Stimulated activated CD4-positive, alpha-beta T cell treated with anti-CD3 and anti-CD28 coated beads, TNF-alpha, amount 100 ng/mL, for 1 hour (primary cell): ENCODE data around the gene NAPSA.
"Not testable (repeated sequence)": the region's sequence is repeated elsewhere in the genome, so short reads cannot be mapped to it uniquely, and the experiment has no call there.

Source experiments
- DNase-seq, 3 donors: peaks; one replicate each; pipeline ENCODE4 v3.0.0-alpha.2; 2020; ENCODE audit warnings: low read depth in 3 of 3, low spot score in 1 of 3

NAPSA gene

GRCh38 chr19:50361290-50362029, 4.0 kb downstream of the NAPSA start:
- no peak for DNase-seq

- DNase-seq = no peak
Measured at GRCh38 chr19:50359328-50359818, 6.1 kb downstream of the NAPSA start.

DNA sequence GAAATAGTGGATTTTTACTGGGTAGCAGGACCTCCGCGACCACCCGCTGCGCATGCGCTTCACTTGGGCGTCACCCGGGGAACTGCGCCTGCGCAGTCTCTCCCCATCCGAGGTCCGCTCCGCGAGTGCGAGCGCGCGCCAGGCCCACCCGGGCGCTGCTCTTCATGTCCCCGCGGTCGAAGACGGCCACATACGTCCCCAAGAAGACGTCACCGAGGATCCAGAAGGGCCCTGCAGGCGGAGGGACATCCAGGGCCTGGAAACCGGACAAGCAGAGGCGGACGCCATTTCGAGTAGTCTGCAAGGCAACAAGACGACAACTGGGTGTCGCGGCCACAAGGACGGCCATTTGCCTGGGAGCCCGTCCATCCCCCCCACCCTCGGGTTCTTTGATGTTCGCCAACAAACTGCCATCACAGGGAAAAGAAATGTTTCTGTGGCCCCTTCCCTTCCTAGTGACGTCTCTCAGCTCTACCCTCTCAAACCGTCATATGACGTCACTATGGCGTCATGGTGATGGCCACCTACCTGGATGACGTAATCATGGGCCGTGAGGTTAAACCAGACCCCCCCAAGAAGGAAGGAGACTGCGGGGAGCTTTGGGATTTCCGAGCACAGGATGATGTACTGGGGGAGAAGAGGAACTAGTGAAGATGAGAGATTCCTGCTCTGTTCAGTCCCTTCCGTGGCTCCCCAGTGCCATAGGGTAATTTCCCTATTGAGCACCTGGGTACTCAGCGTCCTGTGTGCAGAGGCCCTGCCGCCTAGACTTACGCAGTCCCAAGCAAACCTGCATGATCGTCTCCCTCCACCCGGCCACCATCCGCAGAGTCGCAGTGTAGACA, 6.7 kb downstream of the NAPSA start:
- peak; percentile 43 to 68 (median 64) for DNase-seq

DNA sequence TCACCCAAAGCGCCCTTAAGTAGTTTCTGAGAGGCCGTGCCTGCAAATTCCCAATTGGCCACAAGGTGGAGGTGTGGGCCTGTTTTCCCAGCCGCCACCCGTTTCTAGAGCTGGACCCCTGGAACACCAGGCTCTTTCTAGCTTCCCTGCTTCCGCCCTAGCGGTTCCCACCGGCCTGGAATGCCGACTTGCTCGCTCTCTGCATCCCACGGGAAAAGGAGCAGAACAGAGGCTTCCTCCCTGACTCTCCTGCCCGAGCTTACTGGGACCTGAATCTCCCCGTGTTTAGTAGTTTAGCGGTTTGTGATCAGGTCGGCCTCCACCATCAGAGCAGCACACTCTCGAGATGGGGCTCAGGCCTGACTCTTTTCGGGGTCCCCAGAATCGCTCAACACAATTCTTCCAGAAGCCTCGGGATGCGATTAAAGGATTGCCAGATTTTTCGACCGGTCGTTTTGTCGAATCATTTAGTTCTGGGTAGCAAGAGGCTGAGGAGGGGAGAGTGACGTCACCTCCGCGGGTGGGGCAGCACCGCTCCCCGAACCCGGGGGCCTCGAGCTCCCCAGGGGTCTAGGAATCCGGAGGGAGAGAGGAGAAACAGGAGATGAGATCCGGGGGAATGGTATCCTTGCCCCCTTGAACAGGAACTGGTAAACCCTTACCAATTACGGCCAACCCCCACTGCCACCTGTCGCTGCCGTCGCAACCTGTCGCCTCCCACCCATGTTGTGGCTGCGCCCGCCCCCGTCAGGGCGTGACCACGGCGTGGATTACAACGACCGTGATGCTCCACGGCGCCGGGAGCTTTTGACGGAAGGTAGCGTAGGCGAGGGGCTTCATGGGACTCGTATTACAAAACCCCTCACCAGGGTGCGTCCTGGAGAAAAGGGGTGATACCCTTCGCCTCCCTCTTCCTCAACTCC, 8.0 kb downstream of the NAPSA start:
- DNase-seq = peak; percentile 51 to 80 (median 67)

DNA sequence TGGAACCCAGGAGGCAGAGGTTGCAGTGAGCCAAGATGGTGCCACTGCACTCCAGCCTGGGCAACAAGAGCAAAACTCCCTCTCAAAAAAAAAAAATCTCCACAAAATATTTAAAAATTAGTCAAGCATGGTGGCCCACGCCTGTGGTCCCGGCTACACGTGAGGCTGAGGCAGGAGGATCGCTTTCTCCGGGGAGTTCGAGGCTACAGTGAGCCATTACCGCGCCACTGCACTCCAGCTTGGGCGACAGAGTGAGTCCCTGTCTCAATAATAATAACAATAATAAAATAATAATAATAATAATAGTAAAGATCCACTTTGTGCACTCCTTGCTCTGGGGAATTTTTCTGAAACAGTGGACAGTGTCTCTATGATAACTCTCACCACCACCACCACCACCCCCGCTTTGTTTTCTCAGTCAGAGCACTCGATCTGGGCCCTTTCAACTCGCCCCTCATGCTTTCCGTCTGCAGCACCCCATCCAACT, 8.7 kb downstream of the NAPSA start:
- DNase-seq = no peak

DNA sequence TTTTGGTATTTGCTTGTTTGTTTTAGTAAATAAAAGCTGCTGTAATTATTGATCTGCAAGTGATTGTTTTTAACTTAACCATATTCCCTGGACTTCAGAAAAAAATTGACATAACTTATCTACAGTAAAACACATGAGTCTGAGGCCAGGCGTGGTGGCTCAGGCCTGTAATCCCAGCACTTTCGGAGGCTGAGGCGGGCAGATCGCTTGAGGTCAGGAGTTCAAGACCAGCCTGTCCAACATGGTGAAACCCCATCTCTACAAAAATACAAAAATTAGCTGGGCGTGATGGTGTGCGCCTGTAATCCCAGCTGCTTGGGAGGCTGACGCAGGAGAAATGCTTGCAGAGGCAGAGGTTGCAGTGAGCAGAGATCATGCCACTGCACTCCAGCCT, 12.0 kb downstream of the NAPSA start:
- not testable (repeated sequence) for DNase-seq

DNA sequence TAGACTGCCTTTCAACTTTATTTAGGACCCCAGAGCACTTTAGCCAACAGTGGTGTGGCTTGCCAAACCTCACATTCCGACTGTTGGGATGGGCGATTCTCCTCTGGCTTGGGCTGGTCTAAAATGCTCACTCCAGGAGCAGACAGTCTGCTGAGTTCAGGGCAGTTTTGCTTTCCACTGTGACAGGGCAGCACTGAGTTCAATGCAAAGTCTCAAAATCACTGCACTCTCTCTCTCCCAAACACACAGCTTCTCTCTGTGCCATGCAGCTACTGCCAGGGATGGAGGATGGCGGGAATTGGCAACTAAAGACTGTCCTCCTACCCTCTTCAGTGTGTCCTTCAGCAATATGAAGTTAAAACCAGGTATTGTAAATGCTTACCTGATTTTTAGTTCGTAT, 13.2 kb downstream of the NAPSA start:
- no peak for DNase-seq

- DNase-seq = no peak
Measured at GRCh38 chr19:50349277-50350057, 16.0 kb downstream of the NAPSA start.

DNA sequence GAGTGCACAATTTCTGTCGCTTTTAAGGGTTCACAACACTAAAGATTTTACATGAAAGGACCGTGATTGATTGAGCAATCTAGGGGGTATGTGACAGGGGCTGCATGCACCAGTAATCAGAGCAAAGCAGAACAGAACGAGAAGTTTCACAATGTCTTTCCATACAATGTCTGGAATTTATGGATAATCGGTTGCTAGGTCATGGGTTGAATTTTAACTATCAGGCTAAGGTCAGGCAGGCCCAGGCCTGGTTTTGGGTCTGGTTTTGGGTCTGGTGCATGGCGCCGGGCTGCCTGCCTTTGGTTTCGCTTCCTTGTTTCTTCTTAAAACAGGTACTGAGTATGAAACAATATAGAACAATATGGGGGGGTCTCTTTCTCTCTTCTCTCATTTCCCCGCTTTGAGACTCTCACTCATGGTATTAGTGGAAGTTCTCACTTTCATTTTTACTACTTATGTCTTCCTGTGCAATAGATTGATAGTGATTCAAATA, 18.3 kb downstream of the NAPSA start:
- DNase-seq = not testable (repeated sequence)

- DNase-seq = no peak
Measured at GRCh38 chr19:50344661-50345318, 20.6 kb downstream of the NAPSA start.

- no peak for DNase-seq
Measured at GRCh38 chr19:50341091-50341564, 24.3 kb downstream of the NAPSA start.

GRCh38 chr19:50340331-50340730, 25.1 kb downstream of the NAPSA start:
- no peak for DNase-seq

- DNase-seq = not testable (repeated sequence)
Measured at GRCh38 chr19:50337031-50337430, 28.4 kb downstream of the NAPSA start.

GRCh38 chr19:50334741-50335421, 30.6 kb downstream of the NAPSA start:
- no peak for DNase-seq

DNA sequence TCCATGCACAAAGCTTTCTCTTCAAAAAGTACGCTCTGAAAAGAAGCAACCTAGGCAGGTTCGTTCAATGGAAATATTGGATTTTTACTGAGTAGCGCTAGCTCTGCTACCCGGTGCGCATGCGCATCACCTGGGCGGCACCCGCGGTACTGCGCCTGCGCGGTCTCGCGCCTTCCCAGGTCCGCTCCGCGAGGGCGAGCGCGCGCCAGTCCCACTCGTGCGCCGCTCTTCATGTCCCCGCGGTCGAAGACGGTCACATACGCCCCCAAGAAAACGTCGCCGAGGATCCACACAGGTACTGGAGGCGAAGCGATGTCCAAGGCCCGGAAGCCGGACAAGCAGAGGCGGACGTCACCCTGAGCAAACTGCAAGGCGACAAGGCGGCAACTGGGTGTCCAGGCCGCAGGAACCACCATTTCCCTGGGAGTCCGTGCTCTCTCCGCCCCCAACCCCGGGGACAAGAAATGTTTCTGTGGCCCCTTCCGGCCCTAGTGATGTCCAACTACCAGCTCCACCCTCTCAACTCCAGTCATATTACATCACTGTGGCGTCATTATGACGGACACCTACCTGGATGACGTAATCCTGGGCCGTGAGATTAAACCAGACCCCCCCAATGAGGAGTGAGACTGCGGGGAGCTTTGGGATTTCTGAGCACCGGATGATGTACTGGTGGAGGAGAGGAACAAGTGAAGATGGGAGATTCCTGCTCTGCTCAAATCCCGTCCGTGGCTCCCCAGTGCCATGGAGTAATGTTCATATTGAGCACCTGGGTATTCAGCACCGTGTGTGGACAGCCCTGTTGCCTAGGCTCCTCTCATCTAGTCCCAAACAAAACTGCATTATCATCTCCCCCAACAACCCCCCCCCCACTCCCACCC, 31.5 kb downstream of the NAPSA start:
- DNase-seq = peak in 2 of 3 donors; percentile 75 to 79

GRCh38 chr19:50333235-50333736, 32.2 kb downstream of the NAPSA start:
- peak; percentile 71 to 81 (median 73) for DNase-seq

- DNase-seq = no peak
Measured at GRCh38 chr19:50332244-50333038, 33.0 kb downstream of the NAPSA start.
